Kidney epithelial cell (primary cell): ENCODE results near the gene EPG5. TPM values are rescaled to one million over a fixed set of nuclear protein-coding genes. Genes with fewer than 3 reads are reported as not detected.

Experiments used
- DNase-seq: peaks from one replicate; pipeline ENCODE4 v3.0.0-alpha.2; 2010; ENCODE audit warnings: low read depth
- H3K27me3 ChIP-seq: 2 replicates; pipeline ENCODE4 v1.6.0; 2011; ENCODE audit warnings: low read length; ENCODE audit not compliant: control insufficient read depth, insufficient read depth
- H3K36me3 ChIP-seq: 2 replicates; pipeline ENCODE4 v1.5.1; 2011; ENCODE audit warnings: low read length; ENCODE audit not compliant: control insufficient read depth, insufficient read depth
- H3K4me3 ChIP-seq: 2 replicates; pipeline ENCODE4 v1.5.1; 2011; ENCODE audit warnings: low read depth, mild to moderate bottlenecking, control low read depth, low read length
- total RNA-seq: library from RNA; depleted of rRNA; stranded (reverse); fragments of >200 nt; gene quantifications from 2 replicates; pipeline ENCODE4 v1.2.3, GENCODE V29; 2015
- TF ChIP-seq, protein P1 (sequence below): IDR thresholded peaks from 2 replicates; pipeline ENCODE4 v1.5.1; 2011; ENCODE audit warnings: mild to moderate bottlenecking, moderate library complexity, low read length, control low read depth, inconsistent platforms; ENCODE audit not compliant: insufficient read depth, poor library complexity, severe bottlenecking

EPG5 gene
- total RNA-seq, 1 donor from 2014 or later, result 38.2 TPM

DNA sequence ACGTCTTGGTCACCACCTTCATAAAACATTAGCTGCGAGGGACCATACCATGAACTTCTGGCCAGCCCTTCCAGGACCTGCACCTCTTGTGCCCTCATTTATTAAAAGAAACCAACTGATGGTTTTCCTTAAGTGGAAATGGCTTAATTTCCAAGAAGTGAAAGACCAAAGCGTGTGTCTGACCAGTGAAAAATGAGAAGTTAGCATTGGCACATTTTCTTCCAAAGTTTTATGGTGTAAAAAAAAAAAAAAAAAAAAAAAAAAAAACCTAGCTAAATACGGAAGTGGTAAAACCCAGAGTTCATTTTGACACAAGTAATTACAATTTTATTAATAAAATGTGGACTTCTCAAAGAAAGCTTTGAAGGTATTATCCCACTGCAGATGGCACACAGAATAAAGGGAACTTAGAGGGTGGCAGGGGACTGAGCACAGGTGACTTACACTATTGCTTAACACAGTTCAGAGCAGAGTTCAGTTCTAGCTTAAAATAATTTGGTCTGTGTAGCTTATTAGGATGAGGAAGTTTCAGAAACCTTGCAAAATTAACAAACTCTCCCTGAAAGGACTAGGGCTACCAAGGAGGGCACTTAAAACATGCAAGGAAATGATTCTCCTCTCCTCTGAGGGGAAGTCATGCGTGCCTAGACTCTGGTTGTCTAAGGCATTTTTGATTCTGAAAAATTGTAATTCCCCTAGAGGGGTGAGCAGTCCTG, 42.2 kb upstream of the EPG5 start:
- H3K4me3 ChIP-seq, result no peak overlapping the region
- H3K27me3 ChIP-seq, result no peaks in the 10 kb centered on the region
- TF ChIP-seq, protein P1, sequence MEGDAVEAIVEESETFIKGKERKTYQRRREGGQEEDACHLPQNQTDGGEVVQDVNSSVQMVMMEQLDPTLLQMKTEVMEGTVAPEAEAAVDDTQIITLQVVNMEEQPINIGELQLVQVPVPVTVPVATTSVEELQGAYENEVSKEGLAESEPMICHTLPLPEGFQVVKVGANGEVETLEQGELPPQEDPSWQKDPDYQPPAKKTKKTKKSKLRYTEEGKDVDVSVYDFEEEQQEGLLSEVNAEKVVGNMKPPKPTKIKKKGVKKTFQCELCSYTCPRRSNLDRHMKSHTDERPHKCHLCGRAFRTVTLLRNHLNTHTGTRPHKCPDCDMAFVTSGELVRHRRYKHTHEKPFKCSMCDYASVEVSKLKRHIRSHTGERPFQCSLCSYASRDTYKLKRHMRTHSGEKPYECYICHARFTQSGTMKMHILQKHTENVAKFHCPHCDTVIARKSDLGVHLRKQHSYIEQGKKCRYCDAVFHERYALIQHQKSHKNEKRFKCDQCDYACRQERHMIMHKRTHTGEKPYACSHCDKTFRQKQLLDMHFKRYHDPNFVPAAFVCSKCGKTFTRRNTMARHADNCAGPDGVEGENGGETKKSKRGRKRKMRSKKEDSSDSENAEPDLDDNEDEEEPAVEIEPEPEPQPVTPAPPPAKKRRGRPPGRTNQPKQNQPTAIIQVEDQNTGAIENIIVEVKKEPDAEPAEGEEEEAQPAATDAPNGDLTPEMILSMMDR, result no peak
- no peaks in the 10 kb centered on the region for H3K36me3 ChIP-seq
- DNase-seq, result no peak

DNA sequence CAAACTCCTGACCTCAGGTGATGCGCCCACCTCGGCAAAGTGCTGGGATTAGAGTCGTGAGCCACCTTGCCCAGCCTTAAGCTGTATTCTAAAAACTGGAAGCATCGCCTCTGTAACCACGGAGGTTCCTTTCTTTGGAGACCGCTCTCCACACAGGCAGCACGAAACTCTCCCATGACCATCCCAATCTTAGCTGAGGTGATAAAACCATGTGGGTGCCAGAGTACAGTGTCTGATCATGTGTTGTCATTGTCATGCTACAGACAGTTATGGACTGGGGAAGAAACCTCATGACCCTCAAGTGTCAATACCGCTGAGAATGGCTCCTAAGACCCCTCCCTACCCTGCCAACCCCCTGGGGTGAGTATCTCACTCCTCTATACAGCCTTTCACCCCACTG, 41.4 kb upstream of the EPG5 start:
- Histone ChIP-seq H3K4me3 (no peak overlapping the region), H3K27me3 (no peaks in the 10 kb centered on the region), H3K36me3 (no peaks in the 10 kb centered on the region)
- DNase-seq, result no peak
- TF ChIP-seq, protein P1, result no peak

DNA sequence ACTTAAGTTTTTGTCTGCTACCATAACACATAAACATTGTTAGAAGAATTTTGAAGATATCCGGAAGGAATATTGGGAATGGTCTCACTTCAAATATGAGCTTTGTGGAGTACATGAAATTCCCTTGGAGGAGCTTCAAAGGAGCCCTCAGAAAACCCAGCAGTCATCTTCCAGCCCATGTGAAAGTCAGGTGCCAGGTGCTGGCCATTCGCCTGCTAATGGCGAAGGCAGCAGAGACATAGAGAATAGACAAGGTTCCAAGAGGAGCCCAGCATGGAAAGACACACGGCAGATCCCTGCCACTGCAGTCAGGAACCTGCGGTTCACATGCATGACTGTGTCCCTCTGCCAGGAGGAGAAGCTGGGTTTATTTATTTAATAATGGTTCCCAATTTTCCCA, 40.0 kb upstream of the EPG5 start:
- Histone ChIP-seq H3K4me3 (no peak overlapping the region), H3K36me3 (no peaks in the 10 kb centered on the region), H3K27me3 (no peaks in the 10 kb centered on the region)
- no peak for DNase-seq
- TF ChIP-seq, protein P1, result no peak

DNA sequence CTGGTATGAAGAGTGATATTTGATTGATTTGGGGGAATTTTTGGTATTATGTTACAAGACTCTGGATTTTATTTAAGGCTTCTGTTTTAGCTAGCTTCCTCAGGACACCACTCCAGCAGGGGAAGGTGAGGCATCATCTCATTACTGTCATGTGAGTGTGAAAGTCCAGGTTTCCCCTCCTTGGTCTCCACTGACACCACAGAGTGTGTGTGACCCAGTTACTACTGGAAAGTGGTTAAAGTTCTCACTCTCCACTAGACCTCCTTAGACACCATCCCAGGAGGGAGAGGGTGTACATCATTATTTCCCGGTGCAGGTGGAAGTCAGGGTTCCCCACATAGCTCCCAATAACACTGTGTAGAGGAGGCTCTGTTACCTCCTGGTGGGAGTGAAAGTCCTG, 35.8 kb upstream of the EPG5 start:
- H3K36me3 ChIP-seq, result no peaks in the 10 kb centered on the region
- DNase-seq, result no peak
- H3K4me3 ChIP-seq, result no peak overlapping the region
- TF ChIP-seq, protein P1, result no peak
- H3K27me3 ChIP-seq, result no peaks in the 10 kb centered on the region

DNA sequence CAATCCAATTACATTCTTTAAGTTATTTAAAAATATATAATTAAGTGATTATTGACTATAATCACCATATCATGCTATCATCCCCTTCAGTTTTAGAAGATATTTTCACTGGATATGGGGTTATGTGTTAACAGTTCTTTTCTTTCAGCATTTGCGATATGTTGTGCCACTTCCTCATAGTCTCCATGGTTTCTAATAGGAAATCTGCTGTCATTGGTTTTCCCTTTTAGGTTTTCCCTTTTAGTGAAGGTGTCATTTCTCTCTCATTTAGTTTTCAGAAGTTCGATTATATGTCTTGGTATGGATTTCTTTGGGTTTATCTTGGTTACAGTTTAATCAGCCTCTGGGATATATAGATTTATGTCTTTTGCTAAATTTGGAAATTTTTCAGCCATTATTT, 34.8 kb upstream of the EPG5 start:
- Histone ChIP-seq H3K36me3 (no peaks in the 10 kb centered on the region), H3K27me3 (no peaks in the 10 kb centered on the region), H3K4me3 (no peak overlapping the region)
- no peak for DNase-seq
- TF ChIP-seq, protein P1, result no peak

DNA sequence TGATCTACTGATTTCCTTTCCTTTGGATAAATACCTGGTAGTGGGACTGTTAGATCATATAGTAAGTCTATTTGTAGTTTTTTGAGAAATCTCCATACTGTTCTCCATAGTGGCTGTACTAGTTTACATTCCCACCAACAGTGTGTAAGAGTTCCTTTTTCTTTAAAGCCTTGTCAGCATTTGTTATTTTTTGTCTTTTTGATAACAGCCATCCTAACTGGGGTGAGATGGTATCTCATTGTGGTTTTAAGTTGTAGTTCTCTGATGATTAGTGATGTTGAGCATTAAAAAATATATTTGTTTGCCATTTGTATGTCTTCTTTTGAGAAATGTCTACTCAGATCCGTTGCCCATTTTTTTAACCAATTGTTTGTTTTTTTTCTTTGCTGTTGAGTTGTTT, 33.9 kb upstream of the EPG5 start:
- no peak for DNase-seq
- no peak overlapping the region for H3K4me3 ChIP-seq
- H3K36me3 ChIP-seq, result no peaks in the 10 kb centered on the region
- no peaks in the 10 kb centered on the region for H3K27me3 ChIP-seq
- TF ChIP-seq, protein P1, result no peak
